ENCODE results near the gene CCNC. TPM values are rescaled to one million over a fixed set of nuclear protein-coding genes. Genes with fewer than 3 reads are reported as not detected.

The CCNC gene
- polyA plus RNA-seq, 3 donors from 2014 or later = 29.9 to 42.4 (median 34.0) TPM

GRCh38 chr6:99550046-99550748, 18.3 kb downstream of the CCNC start:
- H3K36me3 Mint-ChIP-seq = peaks cover 19 to 45% (median 25%) of the 10 kb centered on the region in 3 donors
- H3K27ac Mint-ChIP-seq = no peak overlapping the region
- H3K27me3 Mint-ChIP-seq (ENCODE audit: low read depth in 3 of 3) = no peaks in the 10 kb centered on the region
- peaks cover 0 to 2% of the 10 kb centered on the region in 2 donors for H3K4me1 Mint-ChIP-seq
- no peak overlapping the region for H3K4me3 Mint-ChIP-seq
- no peak for DNase-seq
- H3K9me3 Mint-ChIP-seq = no peaks in the 10 kb centered on the region

DNA sequence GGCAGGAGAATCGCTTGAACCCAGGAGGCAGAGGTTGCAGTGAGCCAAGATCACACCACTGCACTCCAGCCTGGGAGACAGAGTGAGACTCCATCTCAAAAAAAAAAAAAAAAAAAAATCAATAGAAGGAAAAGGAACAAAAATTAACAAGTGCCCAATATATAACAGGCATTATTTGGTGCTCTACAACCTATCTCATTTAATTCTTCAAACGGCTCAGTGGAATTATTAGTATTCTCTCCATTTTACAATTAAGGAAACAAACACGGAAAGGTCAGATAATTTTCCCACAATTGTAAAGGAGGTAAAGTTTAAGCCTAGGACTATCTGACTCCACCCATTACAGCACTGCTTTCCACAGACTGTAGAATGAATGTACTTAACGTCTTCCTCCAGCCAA, 19.8 kb downstream of the CCNC start:
- Mint-ChIP-seq H3K27ac (peak overlapping the region in 1 of 6 donors; percentile 56), H3K4me1 (peaks cover 0 to 2% of the 10 kb centered on the region in 2 donors), H3K27me3 (ENCODE audit: low read depth in 3 of 3) (no peaks in the 10 kb centered on the region)

GRCh38 chr6:99547526-99547925, 20.9 kb downstream of the CCNC start:
- Mint-ChIP-seq H3K36me3 (peaks cover 21 to 38% (median 31%) of the 10 kb centered on the region in 3 donors), H3K4me3 (no peak overlapping the region), H3K27ac (no peak overlapping the region), H3K27me3 (ENCODE audit: low read depth in 3 of 3) (no peaks in the 10 kb centered on the region), H3K9me3 (no peaks in the 10 kb centered on the region), H3K4me1 (no peaks in the 10 kb centered on the region)
- DNase-seq = no peak

More for the DNA sequence above, 19.8 kb downstream of the CCNC start:
- peaks cover 21 to 41% (median 28%) of the 10 kb centered on the region in 3 donors for H3K36me3 Mint-ChIP-seq
- no peak overlapping the region for H3K4me3 Mint-ChIP-seq
- no peaks in the 10 kb centered on the region for H3K9me3 Mint-ChIP-seq
- no peak for DNase-seq

GRCh38 chr6:99545442-99545841, 23.0 kb downstream of the CCNC start:
- Mint-ChIP-seq H3K27ac (no peak overlapping the region), H3K4me3 (no peak overlapping the region), H3K9me3 (no peaks in the 10 kb centered on the region), H3K4me1 (no peaks in the 10 kb centered on the region), H3K27me3 (ENCODE audit: low read depth in 3 of 3) (no peaks in the 10 kb centered on the region), H3K36me3 (peaks cover 27 to 49% (median 31%) of the 10 kb centered on the region in 3 donors)
- DNase-seq = no peak

GRCh38 chr6:99543968-99544367, 24.5 kb downstream of the CCNC start:
- Mint-ChIP-seq H3K27me3 (ENCODE audit: low read depth in 3 of 3) (no peaks in the 10 kb centered on the region), H3K4me3 (no peak overlapping the region), H3K27ac (no peak overlapping the region), H3K36me3 (peaks cover 26 to 47% (median 27%) of the 10 kb centered on the region in 3 donors), H3K9me3 (no peaks in the 10 kb centered on the region), H3K4me1 (no peaks in the 10 kb centered on the region)
- no peak for DNase-seq

GRCh38 chr6:99530627-99531026, 37.8 kb downstream of the CCNC start:
- Mint-ChIP-seq H3K27me3 (ENCODE audit: low read depth in 3 of 3) (no peaks in the 10 kb centered on the region), H3K4me3 (no peak overlapping the region), H3K9me3 (no peaks in the 10 kb centered on the region), H3K4me1 (no peaks in the 10 kb centered on the region), H3K36me3 (peaks cover 0 to 8% (median 6%) of the 10 kb centered on the region in 3 donors), H3K27ac (no peak overlapping the region)
- DNase-seq = no peak

DNA sequence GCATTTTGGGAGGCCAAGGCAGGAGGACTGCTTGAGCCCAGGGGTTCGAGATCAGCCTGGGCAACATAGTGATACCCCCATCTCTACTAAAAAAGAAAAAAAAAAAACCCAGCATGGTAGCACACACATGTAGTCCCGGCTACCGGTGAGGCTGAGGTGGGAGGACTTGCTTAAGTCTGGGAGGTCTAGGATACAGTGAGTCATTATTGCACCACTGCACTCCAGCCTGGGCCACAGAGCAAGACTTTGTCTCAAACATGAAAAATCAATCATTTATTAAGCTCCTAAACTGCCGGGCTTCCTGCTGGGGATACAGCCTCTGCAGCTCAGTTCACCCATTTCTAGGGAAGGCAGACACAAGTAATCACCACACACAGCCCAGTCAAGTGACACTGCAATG, 45.9 kb downstream of the CCNC start:
- Mint-ChIP-seq H3K36me3 (peaks cover 0 to 2% (median 0%) of the 10 kb centered on the region in 3 donors), H3K4me1 (peaks cover 15 to 18% of the 10 kb centered on the region in 2 donors), H3K27me3 (ENCODE audit: low read depth in 3 of 3) (peaks cover 0 to 15% (median 4%) of the 10 kb centered on the region in 3 donors), H3K27ac (peak overlapping the region in 1 of 6 donors; percentile 19), H3K9me3 (no peaks in the 10 kb centered on the region), H3K4me3 (peak overlapping the region in 2 of 5 donors; percentile 25 to 33)
- DNase-seq = no peak

DNA sequence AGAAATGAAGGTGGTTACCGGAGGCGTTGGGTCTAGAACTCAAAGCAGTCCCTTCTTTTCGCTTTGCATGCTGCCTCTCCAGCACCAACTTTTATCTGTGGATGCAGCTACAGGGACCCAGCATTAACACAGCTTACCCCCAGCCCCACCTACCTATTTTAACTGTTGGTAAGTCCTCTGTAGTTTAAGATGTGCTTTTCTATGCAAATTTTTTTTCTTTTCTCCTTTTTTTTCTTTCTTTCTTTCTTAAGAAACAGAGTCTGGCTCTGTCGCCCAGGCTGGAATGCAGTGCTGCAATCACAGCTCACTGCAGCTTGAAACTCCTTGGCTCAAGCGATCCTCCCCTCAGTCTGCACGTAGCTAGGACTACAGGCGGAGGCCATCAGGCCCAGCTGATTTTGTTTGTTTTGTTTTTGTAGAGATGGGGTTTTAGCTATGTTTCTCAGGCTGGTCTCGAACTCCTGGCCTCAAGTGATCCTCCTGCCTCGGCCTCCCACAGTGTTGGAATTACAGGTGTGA, 46.8 kb downstream of the CCNC start:
- Mint-ChIP-seq H3K9me3 (no peaks in the 10 kb centered on the region), H3K4me3 (peak overlapping the region; percentile 97 to 99 (median 98)), H3K4me1 (peaks cover 15 to 18% of the 10 kb centered on the region in 2 donors), H3K36me3 (peaks cover 0 to 2% (median 0%) of the 10 kb centered on the region in 3 donors), H3K27ac (peak overlapping the region; percentile 70 to 96 (median 92)), H3K27me3 (ENCODE audit: low read depth in 3 of 3) (peaks cover 0 to 15% (median 4%) of the 10 kb centered on the region in 3 donors)
- DNase-seq = no peak

GRCh38 chr6:99520855-99521632, 47.4 kb downstream of the CCNC start:
- H3K27ac Mint-ChIP-seq = peak overlapping the region; percentile 70 to 96 (median 92)
- DNase-seq = peak; percentile 67 to 73 (median 71)

DNA sequence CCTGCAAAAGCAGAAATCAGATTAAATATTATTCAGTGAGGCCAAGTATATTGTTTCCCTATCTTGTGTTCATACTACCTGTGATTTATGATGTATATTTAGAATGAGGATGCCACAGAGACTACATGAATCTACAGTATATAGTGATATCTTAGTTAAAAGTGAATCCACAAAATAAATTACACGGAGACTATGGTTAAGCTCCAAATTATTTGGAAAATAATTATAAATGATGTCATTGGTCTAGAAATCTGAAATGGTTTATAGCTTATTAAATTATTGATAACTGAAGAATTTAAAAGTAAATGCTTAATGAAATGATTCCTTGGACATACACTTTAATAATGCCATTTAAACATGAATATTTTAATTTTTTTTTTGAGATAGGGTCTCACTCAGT, 49.0 kb downstream of the CCNC start:
- no peak overlapping the region for H3K27ac Mint-ChIP-seq
- peaks cover 25 to 27% of the 10 kb centered on the region in 2 donors for H3K4me1 Mint-ChIP-seq
- H3K9me3 Mint-ChIP-seq = no peaks in the 10 kb centered on the region
- peaks cover 4 to 18% (median 7%) of the 10 kb centered on the region in 3 donors for H3K27me3 Mint-ChIP-seq (ENCODE audit: low read depth in 3 of 3)
- H3K36me3 Mint-ChIP-seq = peaks cover 0 to 2% (median 0%) of the 10 kb centered on the region in 3 donors
- no peak overlapping the region for H3K4me3 Mint-ChIP-seq
- no peak for DNase-seq

More at GRCh38 chr6:99520855-99521632, 47.4 kb downstream of the CCNC start:
- Mint-ChIP-seq H3K9me3 (no peaks in the 10 kb centered on the region), H3K36me3 (peaks cover 0 to 2% (median 0%) of the 10 kb centered on the region in 3 donors), H3K4me1 (peaks cover 19 to 20% of the 10 kb centered on the region in 2 donors), H3K27me3 (ENCODE audit: low read depth in 3 of 3) (peaks cover 0 to 16% (median 4%) of the 10 kb centered on the region in 3 donors), H3K4me3 (peak overlapping the region; percentile 97 to 99 (median 98))

DNA sequence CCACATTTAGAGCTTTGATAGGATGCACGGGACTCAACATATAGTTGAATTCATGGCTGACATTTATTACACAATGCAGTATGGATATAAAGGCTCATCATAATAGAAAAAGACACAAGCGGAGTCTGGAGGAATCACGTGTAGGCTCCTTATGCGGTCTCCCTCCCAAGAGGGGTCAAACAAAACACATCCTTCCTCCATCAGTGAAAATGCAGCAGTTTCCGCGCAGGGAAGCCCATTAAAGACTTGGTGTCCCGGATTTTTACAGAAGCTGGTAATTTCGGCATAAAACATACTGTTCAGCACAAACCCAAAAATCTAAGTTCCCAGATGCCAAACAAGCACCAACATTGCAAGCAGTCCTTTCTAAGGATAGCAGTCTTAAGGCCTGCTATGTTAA, 54.4 kb downstream of the CCNC start:
- peaks cover 2 to 8% (median 7%) of the 10 kb centered on the region in 3 donors for H3K27me3 Mint-ChIP-seq (ENCODE audit: low read depth in 3 of 3)

DNA sequence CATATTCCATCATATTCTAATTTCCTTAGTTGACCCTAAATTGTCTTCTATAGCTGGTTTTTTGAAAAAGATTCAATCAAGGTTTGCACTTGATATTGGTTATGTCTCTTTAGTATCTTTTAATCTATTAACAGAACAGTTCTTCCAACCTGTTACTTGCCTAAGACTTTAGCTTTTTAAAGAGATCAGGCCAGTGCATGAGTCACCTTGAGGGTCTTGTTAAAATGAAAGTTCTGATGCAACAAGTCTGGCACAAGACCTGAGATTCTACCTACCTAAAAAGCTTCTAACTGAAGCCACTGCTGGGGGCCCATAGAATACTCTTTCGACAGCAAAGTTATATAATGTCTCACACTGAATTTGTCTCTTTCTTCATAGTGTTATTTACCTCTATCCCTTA, 56.4 kb downstream of the CCNC start:
- H3K9me3 Mint-ChIP-seq = no peaks in the 10 kb centered on the region
- no peak overlapping the region for H3K27ac Mint-ChIP-seq
- H3K36me3 Mint-ChIP-seq = peaks cover 0 to 11% (median 0%) of the 10 kb centered on the region in 3 donors
- H3K4me3 Mint-ChIP-seq = no peak overlapping the region
- H3K4me1 Mint-ChIP-seq = peaks cover 16 to 20% of the 10 kb centered on the region in 2 donors
- DNase-seq = no peak
- H3K27me3 Mint-ChIP-seq (ENCODE audit: low read depth in 3 of 3) = peaks cover 2 to 7% (median 4%) of the 10 kb centered on the region in 3 donors

More for the DNA sequence above, 54.4 kb downstream of the CCNC start:
- peak overlapping the region in 1 of 6 donors; percentile 45 for H3K27ac Mint-ChIP-seq
- peaks cover 16 to 20% of the 10 kb centered on the region in 2 donors for H3K4me1 Mint-ChIP-seq
- no peaks in the 10 kb centered on the region for H3K9me3 Mint-ChIP-seq
- DNase-seq = no peak
- H3K36me3 Mint-ChIP-seq = no peaks in the 10 kb centered on the region
- H3K4me3 Mint-ChIP-seq = peak overlapping the region; percentile 74 to 94 (median 88)

- Mint-ChIP-seq H3K4me1 (no peaks in the 10 kb centered on the region), H3K27me3 (ENCODE audit: low read depth in 3 of 3) (no peaks in the 10 kb centered on the region), H3K9me3 (no peaks in the 10 kb centered on the region), H3K36me3 (peaks cover under 1 to 36% (median 4%) of the 10 kb centered on the region in 3 donors), H3K27ac (no peak overlapping the region), H3K4me3 (no peak overlapping the region)
- no peak for DNase-seq
Observed at GRCh38 chr6:99507648-99508047, 60.8 kb downstream of the CCNC start.

DNA sequence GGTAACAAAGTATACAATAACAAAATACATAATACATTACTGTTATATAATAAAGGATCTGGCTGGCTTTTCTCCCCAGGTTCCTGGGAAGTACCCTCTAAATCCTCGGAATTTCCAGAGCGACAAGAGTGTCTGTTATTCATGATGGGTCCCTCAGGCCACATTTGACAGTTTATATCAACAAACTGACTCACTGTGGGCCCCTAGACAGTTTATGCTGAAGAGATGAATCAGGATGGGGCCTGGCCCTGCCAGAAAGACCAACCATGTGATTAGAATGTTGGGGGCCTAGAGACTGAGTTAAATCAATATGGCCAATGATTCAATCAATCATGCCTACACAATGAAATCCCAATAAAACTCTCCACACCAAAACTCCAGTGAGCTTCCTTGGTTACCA, 66.7 kb downstream of the CCNC start:
- no peak for DNase-seq
- Mint-ChIP-seq H3K4me1 (no peaks in the 10 kb centered on the region), H3K9me3 (no peaks in the 10 kb centered on the region), H3K36me3 (peaks cover 6 to 44% (median 8%) of the 10 kb centered on the region in 3 donors), H3K27ac (no peak overlapping the region), H3K4me3 (no peak overlapping the region), H3K27me3 (ENCODE audit: low read depth in 3 of 3) (no peaks in the 10 kb centered on the region)
